Prostate gland (tissue), 2 donors: ENCODE results near the gene CDH13. TPM values are rescaled to one million over a fixed set of nuclear protein-coding genes. Genes with fewer than 3 reads are reported as not detected.

ENCODE experiments used
- DNase-seq: peaks from one replicate; pipeline ENCODE4 v3.0.0-alpha.2; 2019; ENCODE audit warnings: low spot score
- H3K27ac ChIP-seq, 2 donors: fragments of 200-600 bp; sonication (generic); 2 replicates each; pipeline ENCODE4 v1.5.1; 2017 to 2019
- H3K27me3 ChIP-seq: fragments of 200-600 bp; sonication (generic); replicated peaks from 2 replicates; pipeline ENCODE4 v1.5.1; 2019; ENCODE audit not compliant: insufficient read depth
- H3K36me3 ChIP-seq, 2 donors: fragments of 200-600 bp; sonication (generic); 1 replicate in 1 of 2; 2 replicates in 1 of 2; pipeline versions ENCODE4 v1.5.1 to v1.8.1; 2017 to 2019
- H3K4me1 ChIP-seq: fragments of 200-600 bp; sonication (generic); replicated peaks from 2 replicates; pipeline ENCODE4 v1.5.1; 2019
- H3K4me3 ChIP-seq, 2 donors: fragments of 200-600 bp; sonication (generic); 2 replicates each; pipeline ENCODE4 v1.5.1; 2017 to 2019
- H3K9me3 ChIP-seq: fragments of 200-600 bp; sonication (generic); 2 replicates; pipeline ENCODE4 v1.5.1; 2017
- POLR2A ChIP-seq: fragments of 450-650 bp; IDR thresholded peaks from one replicate; pipeline ENCODE4 v1.6.1; 2016; ENCODE audit warnings: antibody characterized with exemption, mild to moderate bottlenecking
- POLR2AphosphoS5 ChIP-seq: sonication (generic); formaldehyde crosslinking; IDR thresholded peaks from one replicate; pipeline ENCODE4 v1.6.1; 2017; ENCODE audit warnings: antibody characterized with exemption
- WGBS: methylation state at CpG from one replicate; pipeline ENCODE4 v1.1.5; 2018; 5-methylcytosine and 5-hydroxymethylcytosine counted together
- intact Hi-C: fragments of 100-400 bp; cut with DNase I; formaldehyde crosslinking; loops from one replicate; pipeline ENCODE4 v1.14.2; 2022
- total RNA-seq, 2 donors: library from RNA; depleted of rRNA; stranded (reverse); fragments of >200 nt; gene quantifications; one replicate each; pipeline ENCODE4 v1.1.0, GENCODE V29; 2016
- TF ChIP-seq, protein P1 (sequence below), 4 experiments: fragments of 200-600 bp in 2 of 4; fragments of 450-650 bp in 2 of 4; sonication (generic) in 2 of 4; IDR thresholded peaks; 1 replicate in 3 of 4; 2 replicates in 1 of 4; pipeline ENCODE4 v1.5.1; 2016 to 2019; ENCODE audit warnings: antibody characterized with exemption in 4 of 4, mild to moderate bottlenecking in 2 of 4, moderate library complexity in 2 of 4

CDH13 gene
- total RNA-seq, 2 donors from 2014 or later: 20.6 to 23.0 TPM

DNA sequence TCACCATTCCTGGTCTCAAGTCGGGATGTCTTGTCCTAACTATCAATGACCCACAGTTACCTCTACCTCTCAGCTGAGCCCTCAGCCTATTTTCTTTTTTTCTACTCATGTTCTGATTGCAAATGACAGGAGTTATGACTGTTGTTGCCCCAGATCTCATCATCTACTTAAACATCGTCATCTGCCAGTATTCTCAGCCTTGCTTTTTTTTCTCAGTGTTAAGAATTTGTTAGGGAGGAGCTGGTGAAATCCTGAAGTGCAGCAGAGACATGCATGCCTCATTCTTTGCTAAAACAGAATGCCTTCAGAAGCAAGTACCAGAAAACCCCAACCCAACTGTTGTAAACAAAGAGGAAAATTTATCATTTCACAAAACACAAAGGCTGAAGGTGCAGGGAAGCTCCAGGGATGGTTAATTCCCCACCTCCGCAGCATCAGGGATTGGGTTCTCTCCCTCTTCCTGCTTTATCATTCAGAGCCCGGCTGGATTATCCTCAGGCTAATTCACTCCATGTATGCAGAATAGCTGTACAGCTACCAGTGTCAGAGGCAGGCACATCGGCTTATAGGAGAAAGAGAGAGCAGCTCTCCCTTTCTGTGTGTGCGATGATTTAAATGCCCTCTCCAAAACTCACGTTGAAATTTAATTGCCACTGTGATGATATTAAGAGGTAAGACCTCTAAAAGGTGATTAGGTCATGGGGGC is 640.2 kb downstream of the CDH13 start:
- Histone ChIP-seq H3K9me3 (no peaks in the 10 kb centered on the region), H3K4me3 (no peak overlapping the region), H3K4me1 (no peaks in the 10 kb centered on the region), H3K27me3 (no peaks in the 10 kb centered on the region), H3K36me3 (no peaks in the 10 kb centered on the region), H3K27ac (no peak overlapping the region)
- TF ChIP-seq POLR2A (no peak), POLR2AphosphoS5 (no peak)
- TF ChIP-seq, protein P1, sequence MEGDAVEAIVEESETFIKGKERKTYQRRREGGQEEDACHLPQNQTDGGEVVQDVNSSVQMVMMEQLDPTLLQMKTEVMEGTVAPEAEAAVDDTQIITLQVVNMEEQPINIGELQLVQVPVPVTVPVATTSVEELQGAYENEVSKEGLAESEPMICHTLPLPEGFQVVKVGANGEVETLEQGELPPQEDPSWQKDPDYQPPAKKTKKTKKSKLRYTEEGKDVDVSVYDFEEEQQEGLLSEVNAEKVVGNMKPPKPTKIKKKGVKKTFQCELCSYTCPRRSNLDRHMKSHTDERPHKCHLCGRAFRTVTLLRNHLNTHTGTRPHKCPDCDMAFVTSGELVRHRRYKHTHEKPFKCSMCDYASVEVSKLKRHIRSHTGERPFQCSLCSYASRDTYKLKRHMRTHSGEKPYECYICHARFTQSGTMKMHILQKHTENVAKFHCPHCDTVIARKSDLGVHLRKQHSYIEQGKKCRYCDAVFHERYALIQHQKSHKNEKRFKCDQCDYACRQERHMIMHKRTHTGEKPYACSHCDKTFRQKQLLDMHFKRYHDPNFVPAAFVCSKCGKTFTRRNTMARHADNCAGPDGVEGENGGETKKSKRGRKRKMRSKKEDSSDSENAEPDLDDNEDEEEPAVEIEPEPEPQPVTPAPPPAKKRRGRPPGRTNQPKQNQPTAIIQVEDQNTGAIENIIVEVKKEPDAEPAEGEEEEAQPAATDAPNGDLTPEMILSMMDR (IDR thresholded peaks at IDR 0.05): no peak
- intact Hi-C loops: no loop called here
- 77% methylated on average over 7 of the region's 7 CpGs for WGBS
- DNase-seq: no peak

DNA sequence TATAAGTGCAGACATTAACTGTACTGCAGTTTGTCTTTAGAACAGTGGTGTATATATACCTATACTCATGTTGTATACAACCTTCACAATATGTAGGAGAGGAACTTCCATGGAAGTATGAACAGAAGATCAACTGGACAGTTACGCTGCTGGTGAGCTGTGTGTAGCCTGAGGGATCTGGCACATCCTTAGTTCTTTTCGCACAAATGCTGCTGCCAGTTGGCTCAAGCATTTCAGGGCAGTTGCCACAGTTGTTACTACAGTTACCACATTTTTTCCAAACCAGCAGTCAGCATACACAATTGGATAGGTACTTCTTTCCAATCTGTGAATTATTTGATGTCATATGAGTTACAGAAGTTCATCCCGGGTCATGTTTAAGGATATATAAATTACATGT is 641.4 kb downstream of the CDH13 start:
- TF ChIP-seq POLR2AphosphoS5: no peak
- TF ChIP-seq, protein P1 (IDR thresholded peaks at IDR 0.05): no peak
- no peak for TF ChIP-seq POLR2A
- no peaks in the 10 kb centered on the region for H3K9me3 ChIP-seq
- no peak for DNase-seq
- H3K36me3 ChIP-seq: no peaks in the 10 kb centered on the region
- H3K4me1 ChIP-seq: no peaks in the 10 kb centered on the region
- 65% methylated on average over 3 of the region's 3 CpGs for WGBS
- intact Hi-C loops: no loop called here
- no peaks in the 10 kb centered on the region for H3K27me3 ChIP-seq
- H3K4me3 ChIP-seq: no peak overlapping the region
- no peak overlapping the region for H3K27ac ChIP-seq

DNA sequence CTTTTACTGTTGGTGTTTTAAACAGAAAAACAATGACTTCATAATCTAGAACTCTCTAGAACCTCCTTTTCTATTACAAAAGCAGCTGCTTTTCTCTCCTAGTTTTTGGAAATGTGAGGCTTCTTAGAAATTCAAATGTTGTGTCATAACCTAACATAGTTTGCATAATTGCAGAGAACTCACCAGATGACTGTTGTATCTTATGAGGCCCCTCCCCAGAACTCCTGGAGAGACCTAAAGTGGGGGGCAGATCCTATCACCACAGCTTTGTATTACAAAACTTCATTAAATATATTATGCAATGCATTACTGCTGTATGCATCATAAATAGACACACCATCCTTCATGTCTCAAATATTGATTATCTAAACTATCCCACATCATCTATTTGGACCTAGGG is 642.3 kb downstream of the CDH13 start:
- Histone ChIP-seq H3K27me3 (no peaks in the 10 kb centered on the region), H3K9me3 (no peaks in the 10 kb centered on the region), H3K4me3 (no peak overlapping the region), H3K4me1 (no peaks in the 10 kb centered on the region), H3K36me3 (no peaks in the 10 kb centered on the region), H3K27ac (no peak overlapping the region)
- intact Hi-C loops: no loop called here
- TF ChIP-seq POLR2A (no peak), POLR2AphosphoS5 (no peak)
- TF ChIP-seq, protein P1 (IDR thresholded peaks at IDR 0.05): no peak
- DNase-seq: no peak

DNA sequence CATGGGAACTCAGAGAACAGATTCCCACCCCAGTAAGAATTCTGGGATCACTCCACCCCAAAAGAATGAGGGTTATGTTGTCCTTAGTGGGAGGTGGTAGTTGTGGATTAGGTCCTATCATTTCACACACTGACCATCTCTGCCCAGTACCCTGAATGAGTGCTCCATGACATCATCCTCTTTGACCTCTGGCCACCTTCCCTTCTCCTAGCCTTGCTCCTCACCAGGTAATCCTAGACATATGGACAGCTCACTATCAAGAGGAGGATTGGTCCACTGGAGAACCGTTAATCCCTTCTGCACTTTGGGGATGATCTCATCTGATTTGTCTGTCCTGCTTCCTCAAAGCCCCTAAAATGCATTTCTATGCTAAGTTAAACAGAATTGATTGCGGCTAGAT is 642.8 kb downstream of the CDH13 start:
- no peak overlapping the region for H3K27ac ChIP-seq
- TF ChIP-seq POLR2AphosphoS5: no peak
- no peak for TF ChIP-seq POLR2A
- no peaks in the 10 kb centered on the region for H3K4me1 ChIP-seq
- no peak overlapping the region for H3K4me3 ChIP-seq
- 88% methylated on average over 2 of the region's 2 CpGs for WGBS
- H3K27me3 ChIP-seq: no peaks in the 10 kb centered on the region
- H3K36me3 ChIP-seq: no peaks in the 10 kb centered on the region
- intact Hi-C loops: no loop called here
- no peaks in the 10 kb centered on the region for H3K9me3 ChIP-seq
- DNase-seq: no peak

DNA sequence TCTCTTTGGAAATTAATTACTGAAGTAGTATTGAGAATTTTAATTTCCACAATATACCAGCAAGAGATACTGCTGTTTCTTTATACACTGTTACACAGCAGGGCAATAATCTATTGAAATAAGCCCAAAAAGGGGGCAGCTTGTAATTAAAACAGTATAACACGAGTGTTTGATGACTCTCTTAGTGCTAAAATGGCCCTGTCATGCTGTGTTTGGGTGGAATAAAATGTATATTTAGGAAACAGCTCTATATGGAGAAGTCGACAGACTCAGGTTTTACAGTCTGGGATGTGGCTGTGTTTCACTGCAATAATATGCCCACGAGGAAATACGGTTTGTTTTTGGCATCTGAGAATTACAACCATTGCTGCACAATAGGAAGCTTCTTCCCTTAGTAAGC is 643.3 kb downstream of the CDH13 start:
- WGBS: 75% methylated on average over 4 of the region's 4 CpGs
- intact Hi-C loops: no loop called here
- no peak overlapping the region for H3K27ac ChIP-seq
- DNase-seq: no peak
- no peak overlapping the region for H3K4me3 ChIP-seq
- H3K4me1 ChIP-seq: no peaks in the 10 kb centered on the region
- TF ChIP-seq POLR2AphosphoS5 (no peak), POLR2A (no peak)
- TF ChIP-seq, protein P1 (IDR thresholded peaks at IDR 0.05): no peak
- no peaks in the 10 kb centered on the region for H3K27me3 ChIP-seq
- no peaks in the 10 kb centered on the region for H3K36me3 ChIP-seq
- no peaks in the 10 kb centered on the region for H3K9me3 ChIP-seq
